ENCODE results near the gene STPG1.

The STPG1 gene

DNA sequence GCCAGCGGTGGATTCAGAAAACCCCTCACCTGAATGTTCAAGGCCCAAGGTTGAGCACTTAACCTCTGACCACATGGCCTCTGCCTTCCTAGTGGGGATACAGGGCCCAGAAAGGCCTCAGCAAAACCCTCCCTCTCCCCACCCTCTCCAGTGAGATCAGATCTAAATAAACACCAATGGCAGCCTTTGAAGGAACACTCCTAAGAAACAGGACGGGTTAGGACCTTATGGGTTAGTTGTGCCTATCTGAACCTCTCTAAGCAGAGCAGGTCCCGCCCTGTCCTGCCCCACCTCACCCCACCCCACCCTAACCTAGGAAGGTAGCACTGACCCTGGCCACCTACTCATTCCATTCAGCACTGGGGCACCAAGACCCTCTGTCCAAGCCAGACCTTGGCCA, 102.3 kb downstream of the STPG1 start:
- DNase-seq: no peak

DNA sequence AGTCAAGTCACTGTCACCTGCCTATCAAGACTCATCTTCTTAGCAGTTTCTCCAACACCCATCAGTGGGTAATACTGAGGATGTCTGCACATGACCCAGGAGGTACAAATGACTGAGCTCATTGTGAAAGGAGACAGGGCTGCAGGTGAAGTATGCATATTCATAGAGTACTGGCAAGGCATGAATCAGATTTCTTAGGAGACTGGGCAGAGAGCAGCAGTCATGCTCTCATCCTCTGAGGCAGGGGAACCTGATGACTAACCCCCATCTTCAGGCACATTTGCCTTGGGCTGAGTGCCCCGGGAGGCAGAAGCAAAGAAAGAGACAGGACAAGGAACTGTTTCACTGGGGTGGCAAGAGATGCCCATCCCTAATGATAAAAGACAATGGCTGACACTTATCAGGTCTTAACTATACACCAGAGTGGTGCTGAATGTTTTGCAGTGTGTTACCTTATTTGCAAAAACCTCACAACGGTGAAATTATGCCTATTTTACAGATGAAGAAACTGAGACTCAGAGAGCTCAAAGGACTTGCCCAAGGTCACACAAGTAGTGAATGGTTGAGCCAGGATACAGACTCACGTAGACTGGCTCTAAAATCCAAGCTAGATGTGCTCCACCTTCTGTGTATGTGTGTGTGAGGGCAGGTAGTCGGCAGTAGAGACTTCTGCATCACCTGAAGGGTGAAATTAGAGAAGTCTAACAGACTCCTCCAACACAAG, 103.7 kb downstream of the STPG1 start:
- DNase-seq: no peak

DNA sequence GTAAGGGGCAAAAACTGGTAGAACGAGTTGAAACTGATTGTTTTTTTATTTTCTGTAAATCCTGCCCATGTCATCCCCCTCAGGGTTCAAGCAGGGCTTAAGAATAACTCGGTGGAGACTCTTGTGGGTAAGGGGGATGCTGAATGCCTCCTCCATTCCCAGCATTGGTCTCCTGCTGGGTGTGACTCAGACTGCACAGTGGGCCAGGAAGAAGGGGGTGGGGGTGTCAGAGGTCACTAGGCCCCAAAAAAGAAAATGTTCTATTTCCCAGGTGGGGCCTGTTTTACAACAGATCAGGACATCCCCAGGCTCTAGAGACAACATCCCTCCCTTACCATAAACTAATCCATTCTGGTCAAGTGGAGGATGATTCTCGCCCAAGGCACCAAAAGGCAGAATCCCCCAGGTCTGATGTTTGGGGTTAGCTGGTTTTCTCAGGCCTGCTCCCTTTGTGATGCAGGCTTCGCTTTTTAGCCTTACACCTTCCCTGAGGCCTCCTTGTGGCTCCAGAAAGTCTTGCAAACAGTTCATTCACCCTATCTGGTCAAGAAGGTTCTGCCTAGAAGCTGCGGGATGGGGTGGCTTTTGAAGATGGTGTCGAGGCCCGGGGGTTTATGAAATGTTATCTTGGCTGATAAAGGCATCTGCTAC, 105.1 kb downstream of the STPG1 start:
- DNase-seq: no peak
